WI38 (cell line): ENCODE results near the gene CEP162.
"Not testable (repeated sequence)": the region's sequence is repeated elsewhere in the genome, so short reads cannot be mapped to it uniquely, and the experiment has no call there.

Source experiments
- H3K4me3 ChIP-seq: 2 replicates; pipeline ENCODE4 v1.5.1; 2011; ENCODE audit warnings: low read depth, mild to moderate bottlenecking, control low read depth, low read length
- CTCF ChIP-seq: IDR thresholded peaks from 2 replicates; pipeline ENCODE4 v1.5.1; 2012; ENCODE audit warnings: low read depth, mild to moderate bottlenecking, control low read depth, low read length

Gene CEP162

GRCh38 chr6:84141521-84141920 lies 85.9 kb downstream of the CEP162 start:
- H3K4me3 ChIP-seq, result no peak overlapping the region
- no peak for TF ChIP-seq CTCF

GRCh38 chr6:84139311-84139710 lies 88.1 kb downstream of the CEP162 start:
- no peak for TF ChIP-seq CTCF
- H3K4me3 ChIP-seq, result no peak overlapping the region

GRCh38 chr6:84137989-84138575 lies 89.4 kb downstream of the CEP162 start:
- no peak overlapping the region for H3K4me3 ChIP-seq
- TF ChIP-seq CTCF, result no peak

- TF ChIP-seq CTCF, result no peak
- no peak overlapping the region for H3K4me3 ChIP-seq
These were observed 90.4 kb downstream of the CEP162 start for GRCh38 chr6:84137051-84137375.

- no peak for TF ChIP-seq CTCF
- no peak overlapping the region for H3K4me3 ChIP-seq
These were observed 90.9 kb downstream of the CEP162 start for GRCh38 chr6:84136364-84137050.

GRCh38 chr6:84135291-84135690 lies 92.2 kb downstream of the CEP162 start:
- H3K4me3 ChIP-seq, result no peak overlapping the region
- TF ChIP-seq CTCF, result no peak

GRCh38 chr6:84133385-84133784 lies 94.1 kb downstream of the CEP162 start:
- H3K4me3 ChIP-seq, result not testable (repeated sequence)

GRCh38 chr6:84129588-84129987 lies 97.9 kb downstream of the CEP162 start:
- not testable (repeated sequence) for H3K4me3 ChIP-seq
